HFF-Myc (cell line): Measurements from ENCODE around the gene POLE.

Source experiments
- DNase-seq: peaks from one replicate; pipeline ENCODE4 v3.0.0-alpha.2; 2011; ENCODE audit warnings: low read depth; ENCODE audit errors: extremely low read depth
- H3K4me3 ChIP-seq: replicated peaks from 2 replicates; pipeline ENCODE4 v1.5.1; 2011; ENCODE audit warnings: low read depth, mild to moderate bottlenecking, control low read depth, low read length
- CTCF ChIP-seq: IDR thresholded peaks from 2 replicates; pipeline ENCODE4 v1.5.1; 2012; ENCODE audit warnings: mild to moderate bottlenecking, low read depth, low read length, control low read depth; ENCODE audit errors: missing control alignments

Gene POLE

GRCh38 chr12:132723764-132724140, 36.6 kb upstream of the POLE start:
- no peak overlapping the region for H3K4me3 ChIP-seq
- no peak for DNase-seq
- no peak for TF ChIP-seq CTCF

- no peak for DNase-seq
- no peak for TF ChIP-seq CTCF
- no peak overlapping the region for H3K4me3 ChIP-seq
Observed at GRCh38 chr12:132723015-132723763, 36.0 kb upstream of the POLE start.

- TF ChIP-seq CTCF, result no peak
- H3K4me3 ChIP-seq, result no peak overlapping the region
- no peak for DNase-seq
Observed at GRCh38 chr12:132720606-132721345, 33.6 kb upstream of the POLE start.

GRCh38 chr12:132719954-132720324, 32.8 kb upstream of the POLE start:
- H3K4me3 ChIP-seq, result no peak overlapping the region
- no peak for TF ChIP-seq CTCF
- DNase-seq, result no peak

GRCh38 chr12:132719141-132719953, 32.2 kb upstream of the POLE start:
- no peak for DNase-seq
- TF ChIP-seq CTCF, result no peak
- no peak overlapping the region for H3K4me3 ChIP-seq

- DNase-seq, result no peak
- TF ChIP-seq CTCF, result no peak
Observed at GRCh38 chr12:132718644-132719043, 31.5 kb upstream of the POLE start.

More at GRCh38 chr12:132718644-132719043, 31.5 kb upstream of the POLE start:
- no peak overlapping the region for H3K4me3 ChIP-seq
